GM23248 (cell line): Measurements from ENCODE around the gene SWSAP1. TPM values are rescaled to one million over a fixed set of nuclear protein-coding genes. Genes with fewer than 3 reads are reported as not detected.
"Not testable (repeated sequence)": the region's sequence is repeated elsewhere in the genome, so short reads cannot be mapped to it uniquely, and the experiment has no call there.

ENCODE experiments used
- DNase-seq: peaks from one replicate; pipeline ENCODE4 v3.0.0-alpha.2; 2015
- H2AFZ ChIP-seq: fragments of 200-600 bp; sonication (generic); 2 replicates; pipeline ENCODE4 v1.6.1; 2016; ENCODE audit warnings: antibody characterized with exemption
- H3F3A ChIP-seq: fragments of 200-600 bp; sonication (generic); 2 replicates; pipeline ENCODE4 v1.6.1; 2016; ENCODE audit warnings: mild to moderate bottlenecking, antibody characterized with exemption, mixed run types; ENCODE audit not compliant: insufficient read depth
- H3K27ac ChIP-seq: fragments of 200-600 bp; sonication (generic); 2 replicates; pipeline ENCODE4 v1.5.1; 2016; ENCODE audit warnings: mild to moderate bottlenecking
- H3K27me3 ChIP-seq: fragments of 200-600 bp; sonication (generic); replicated peaks from 2 replicates; pipeline ENCODE4 v1.6.1; 2016; ENCODE audit warnings: mild to moderate bottlenecking; ENCODE audit not compliant: insufficient read depth
- H3K36me3 ChIP-seq: fragments of 200-600 bp; sonication (generic); 2 replicates; pipeline ENCODE4 v1.6.1; 2016; ENCODE audit warnings: low read depth, mild to moderate bottlenecking
- H3K4me1 ChIP-seq: fragments of 200-600 bp; sonication (generic); 2 replicates; pipeline ENCODE4 v1.6.1; 2016; ENCODE audit warnings: mild to moderate bottlenecking; ENCODE audit not compliant: insufficient read depth
- H3K4me2 ChIP-seq: fragments of 200-600 bp; sonication (generic); one replicate; pipeline ENCODE4 v1.6.1; 2016; ENCODE audit warnings: mild to moderate bottlenecking; ENCODE audit not compliant: unreplicated experiment
- H3K4me3 ChIP-seq: fragments of 200-600 bp; sonication (generic); 2 replicates; pipeline ENCODE4 v1.5.1; 2016; ENCODE audit warnings: mild to moderate bottlenecking
- H3K79me2 ChIP-seq: fragments of 200-600 bp; sonication (generic); 2 replicates; pipeline ENCODE4 v1.6.1; 2016; ENCODE audit warnings: mild to moderate bottlenecking; ENCODE audit not compliant: insufficient read depth
- H3K9ac ChIP-seq: fragments of 200-600 bp; sonication (generic); 2 replicates; pipeline ENCODE4 v1.6.1; 2016; ENCODE audit warnings: mild to moderate bottlenecking
- H3K9me2 ChIP-seq: fragments of 200-600 bp; sonication (generic); 2 replicates; pipeline ENCODE4 v1.6.1; 2016; ENCODE audit warnings: mixed run types, mild to moderate bottlenecking, moderate library complexity; ENCODE audit not compliant: insufficient read depth
- H3K9me3 ChIP-seq: fragments of 200-600 bp; sonication (generic); one replicate; pipeline ENCODE4 v1.6.1; 2017; ENCODE audit warnings: low read depth
- H4K20me1 ChIP-seq: fragments of 200-600 bp; sonication (generic); 2 replicates; pipeline ENCODE4 v1.6.0; 2016; ENCODE audit not compliant: insufficient read depth
- EZH2 ChIP-seq: fragments of 200-600 bp; sonication (generic); IDR thresholded peaks from 2 replicates; pipeline ENCODE4 v1.6.1; 2018; ENCODE audit warnings: antibody characterized with exemption, mild to moderate bottlenecking; ENCODE audit not compliant: insufficient read depth, poor library complexity, severe bottlenecking
- EZH2phosphoT487 ChIP-seq: fragments of 200-600 bp; sonication (generic); IDR thresholded peaks from 2 replicates; pipeline ENCODE4 v1.6.1; 2018; ENCODE audit warnings: antibody characterized with exemption, moderate library complexity, mild to moderate bottlenecking, low read depth; ENCODE audit not compliant: insufficient read depth
- WGBS, 2 experiments: methylation state at CpG; one replicate each; pipeline ENCODE4 v1.1.6; 2015 to 2017; ENCODE audit warnings: low lambda C conversion rate in 2 of 2, low coverage in 1 of 2; ENCODE audit errors: missing lambda C conversion rate in 2 of 2; 5-methylcytosine and 5-hydroxymethylcytosine counted together
- in situ Hi-C: fragments of 300-500 bp; cut with MboI; formaldehyde crosslinking; loops from 2 replicates; pipeline ENCODE4 v1.15.0; 2020
- polyA plus RNA-seq: library from polyadenylated mRNA; unstranded; fragments of >200 nt; fragmentation: Nextera tagmentation; extraction: Ambion mirVana; gene quantifications from 2 replicates; pipeline ENCODE4 v1.2.1, GENCODE V29; 2016
- total RNA-seq: library from RNA; depleted of rRNA; stranded (reverse); fragments of >200 nt; shearing (Covaris generic); gene quantifications from 2 replicates; pipeline ENCODE4 v1.2.3, GENCODE V29; 2014

The SWSAP1 gene
- total and polyA plus RNA-seq, 2 experiments from 2014 or later = 0.32 to 1.3 TPM

GRCh38 chr19:11378319-11379189 is 4.1 kb downstream of the SWSAP1 start:
- H3K4me3 ChIP-seq = no peak overlapping the region
- DNase-seq = peak; percentile 93
- no peaks in the 10 kb centered on the region for H3K27me3 ChIP-seq
- in situ Hi-C loops = no loop called here
- H4K20me1 ChIP-seq = no peaks in the 10 kb centered on the region
- H3K9me2 ChIP-seq = no peaks in the 10 kb centered on the region
- H3K9me3 ChIP-seq = no peaks in the 10 kb centered on the region
- peak overlapping the region; percentile 61 for H3K4me2 ChIP-seq
- no peak overlapping the region; the same call in 1 of the 2 replicates for H3K9ac ChIP-seq
- H3F3A ChIP-seq = peaks cover 24% of the 10 kb centered on the region
- H3K27ac ChIP-seq = peak overlapping the region; percentile 63
- no peak for TF ChIP-seq EZH2phosphoT487
- TF ChIP-seq EZH2 = no peak
- no peak overlapping the region for H2AFZ ChIP-seq
- peaks cover 30% of the 10 kb centered on the region for H3K4me1 ChIP-seq
- H3K36me3 ChIP-seq = no peaks in the 10 kb centered on the region
- 39 to 48% methylated on average over 8 of the region's 8 CpGs for WGBS, 2 experiments
- peaks cover 7% of the 10 kb centered on the region; the same call in 1 of the 2 replicates for H3K79me2 ChIP-seq

GRCh38 chr19:11379269-11379845 is 4.9 kb downstream of the SWSAP1 start:
- H3K79me2 ChIP-seq, H3K9ac ChIP-seq, H3K9me2 ChIP-seq, H2AFZ ChIP-seq, in situ Hi-C loops, H3K9me3 ChIP-seq, H3K27me3 ChIP-seq, H4K20me1 ChIP-seq, H3K4me3 ChIP-seq, H3K27ac ChIP-seq, H3K36me3 ChIP-seq, H3K4me2 ChIP-seq, DNase-seq: not testable (repeated sequence)
- H3K4me1 ChIP-seq = peaks cover 25% of the 10 kb centered on the region
- peaks cover 24% of the 10 kb centered on the region for H3F3A ChIP-seq
- WGBS, 2 experiments = 84 to 89% methylated on average over 14 of the region's 14 CpGs

- Histone ChIP-seq H3K79me2 (peaks cover 7% of the 10 kb centered on the region; the same call in 1 of the 2 replicates), H3K27me3 (no peaks in the 10 kb centered on the region), H2AFZ (no peak overlapping the region), H3F3A (peaks cover 24% of the 10 kb centered on the region), H3K4me3 (no peak overlapping the region; the same call in 1 of the 2 replicates), H3K4me1 (peaks cover 25% of the 10 kb centered on the region), H3K9me2 (no peaks in the 10 kb centered on the region), H3K4me2 (peak overlapping the region; percentile 89), H3K36me3 (no peaks in the 10 kb centered on the region), H4K20me1 (no peaks in the 10 kb centered on the region), H3K9ac (0 out of 2 replicates have a peak overlapping the region, but pooled peaks have one; percentile 80), H3K9me3 (no peaks in the 10 kb centered on the region), H3K27ac (no peak overlapping the region)
- DNase-seq = no peak
- no peak for TF ChIP-seq EZH2phosphoT487
- no peak for TF ChIP-seq EZH2
- 85 to 88% methylated on average over 7 of the region's 7 CpGs for WGBS, 2 experiments
- in situ Hi-C loops = no loop called here
These were observed 5.4 kb downstream of the SWSAP1 start for GRCh38 chr19:11379857-11380350.

GRCh38 chr19:11380653-11381537 is 6.4 kb downstream of the SWSAP1 start:
- TF ChIP-seq EZH2phosphoT487 (no peak), EZH2 (no peak)
- H3K9me3 ChIP-seq = no peaks in the 10 kb centered on the region
- peaks cover 25% of the 10 kb centered on the region for H3K4me1 ChIP-seq
- peaks cover 24% of the 10 kb centered on the region for H3F3A ChIP-seq
- peak overlapping the region; percentile 83 for H3K4me3 ChIP-seq
- H4K20me1 ChIP-seq = no peaks in the 10 kb centered on the region
- H3K79me2 ChIP-seq = peaks cover 7% of the 10 kb centered on the region; the same call in 1 of the 2 replicates
- peak overlapping the region; percentile 51 for H3K27ac ChIP-seq
- DNase-seq = peak; percentile 97
- H3K9ac ChIP-seq = peak overlapping the region; percentile 80
- no peaks in the 10 kb centered on the region for H3K36me3 ChIP-seq
- in situ Hi-C loops = no loop called here
- no peaks in the 10 kb centered on the region for H3K9me2 ChIP-seq
- no peaks in the 10 kb centered on the region for H3K27me3 ChIP-seq
- H3K4me2 ChIP-seq = peak overlapping the region; percentile 89
- peak overlapping the region; percentile 87 for H2AFZ ChIP-seq
- WGBS, 2 experiments = 0 to 1% methylated on average over 50 to 54 of the region's 54 CpGs
